Measurements from ENCODE around the gene RIT2. TPM values are rescaled to one million over a fixed set of nuclear protein-coding genes. Genes with fewer than 3 reads are reported as not detected.
A peak's percentile ranks its signal among the peaks of the same experiment; 100 is the strongest.

RIT2 gene
- total RNA-seq, 4 donors from 2014 or later = not detected

GRCh38 chr18:43139288-43139946 lies 23.9 kb upstream of the RIT2 start:
- no peaks in the 10 kb centered on the region for H3K27me3 ChIP-seq
- no peak for ATAC-seq
- no peak overlapping the region for H3K27ac ChIP-seq
- no peaks in the 10 kb centered on the region for H3K9me3 ChIP-seq
- H3K4me3 ChIP-seq = no peak overlapping the region
- 80% methylated on average over 1 of the region's 21 CpGs; no CpG with 5 or more reads in 1 of the 2 donors for WGBS, 2 donors (ENCODE audit: low coverage in 1 of 2)
- H3K36me3 ChIP-seq = no peaks in the 10 kb centered on the region
- no peaks in the 10 kb centered on the region for H3K4me1 ChIP-seq
- TF ChIP-seq EP300 (IDR thresholded peaks at IDR 0.05) = no peak
- no peak for TF ChIP-seq POLR2A (IDR thresholded peaks at IDR 0.05)
- TF ChIP-seq POLR2AphosphoS5 (IDR thresholded peaks at IDR 0.05) = no peak
- TF ChIP-seq, protein P1, sequence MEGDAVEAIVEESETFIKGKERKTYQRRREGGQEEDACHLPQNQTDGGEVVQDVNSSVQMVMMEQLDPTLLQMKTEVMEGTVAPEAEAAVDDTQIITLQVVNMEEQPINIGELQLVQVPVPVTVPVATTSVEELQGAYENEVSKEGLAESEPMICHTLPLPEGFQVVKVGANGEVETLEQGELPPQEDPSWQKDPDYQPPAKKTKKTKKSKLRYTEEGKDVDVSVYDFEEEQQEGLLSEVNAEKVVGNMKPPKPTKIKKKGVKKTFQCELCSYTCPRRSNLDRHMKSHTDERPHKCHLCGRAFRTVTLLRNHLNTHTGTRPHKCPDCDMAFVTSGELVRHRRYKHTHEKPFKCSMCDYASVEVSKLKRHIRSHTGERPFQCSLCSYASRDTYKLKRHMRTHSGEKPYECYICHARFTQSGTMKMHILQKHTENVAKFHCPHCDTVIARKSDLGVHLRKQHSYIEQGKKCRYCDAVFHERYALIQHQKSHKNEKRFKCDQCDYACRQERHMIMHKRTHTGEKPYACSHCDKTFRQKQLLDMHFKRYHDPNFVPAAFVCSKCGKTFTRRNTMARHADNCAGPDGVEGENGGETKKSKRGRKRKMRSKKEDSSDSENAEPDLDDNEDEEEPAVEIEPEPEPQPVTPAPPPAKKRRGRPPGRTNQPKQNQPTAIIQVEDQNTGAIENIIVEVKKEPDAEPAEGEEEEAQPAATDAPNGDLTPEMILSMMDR (IDR thresholded peaks at IDR 0.05) = no peak

DNA sequence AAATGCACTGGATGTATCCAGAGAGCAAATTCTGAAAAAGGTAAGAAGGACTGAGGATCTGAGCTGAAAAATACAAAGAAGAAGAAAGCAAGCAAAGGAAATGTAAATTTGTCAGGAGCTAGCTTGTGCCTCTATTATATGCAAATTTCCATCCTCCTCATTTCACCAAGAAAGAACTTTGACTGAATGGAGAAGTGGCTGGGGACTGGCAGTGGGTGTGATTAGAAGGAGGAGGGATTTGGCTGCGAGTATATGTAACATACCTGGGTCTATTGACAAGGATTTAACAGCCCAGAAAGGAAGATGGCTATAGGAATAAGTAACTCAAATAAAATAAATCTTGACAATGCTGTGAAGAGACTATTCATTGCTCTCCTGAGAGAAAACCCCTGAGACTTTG lies 19.4 kb upstream of the RIT2 start:
- H3K4me3 ChIP-seq = no peak overlapping the region
- TF ChIP-seq, protein P1 (IDR thresholded peaks at IDR 0.05) = no peak
- no peak for TF ChIP-seq POLR2A (IDR thresholded peaks at IDR 0.05)
- TF ChIP-seq EP300 (IDR thresholded peaks at IDR 0.05) = no peak
- TF ChIP-seq POLR2AphosphoS5 (IDR thresholded peaks at IDR 0.05) = no peak
- no peaks in the 10 kb centered on the region for H3K4me1 ChIP-seq
- H3K27me3 ChIP-seq = no peaks in the 10 kb centered on the region
- no peaks in the 10 kb centered on the region for H3K36me3 ChIP-seq
- H3K9me3 ChIP-seq = no peaks in the 10 kb centered on the region
- ATAC-seq = no peak
- WGBS, 2 donors (ENCODE audit: low coverage in 1 of 2) = 63% methylated on average over 1 of the region's 1 CpG
- H3K27ac ChIP-seq = no peak overlapping the region

GRCh38 chr18:43130716-43131260 lies 15.3 kb upstream of the RIT2 start:
- no peak for TF ChIP-seq EP300 (IDR thresholded peaks at IDR 0.05)
- no peak for TF ChIP-seq POLR2A (IDR thresholded peaks at IDR 0.05)
- TF ChIP-seq, protein P1 (IDR thresholded peaks at IDR 0.05) = no peak
- no peak for TF ChIP-seq POLR2AphosphoS5 (IDR thresholded peaks at IDR 0.05)
- Histone ChIP-seq H3K27ac (no peak overlapping the region), H3K4me3 (no peak overlapping the region), H3K9me3 (no peaks in the 10 kb centered on the region), H3K27me3 (no peaks in the 10 kb centered on the region), H3K4me1 (no peaks in the 10 kb centered on the region), H3K36me3 (no peaks in the 10 kb centered on the region)
- WGBS, 2 donors (ENCODE audit: low coverage in 1 of 2) = 26 to 31% methylated on average over 3 to 5 of the region's 5 CpGs
- no peak for ATAC-seq

DNA sequence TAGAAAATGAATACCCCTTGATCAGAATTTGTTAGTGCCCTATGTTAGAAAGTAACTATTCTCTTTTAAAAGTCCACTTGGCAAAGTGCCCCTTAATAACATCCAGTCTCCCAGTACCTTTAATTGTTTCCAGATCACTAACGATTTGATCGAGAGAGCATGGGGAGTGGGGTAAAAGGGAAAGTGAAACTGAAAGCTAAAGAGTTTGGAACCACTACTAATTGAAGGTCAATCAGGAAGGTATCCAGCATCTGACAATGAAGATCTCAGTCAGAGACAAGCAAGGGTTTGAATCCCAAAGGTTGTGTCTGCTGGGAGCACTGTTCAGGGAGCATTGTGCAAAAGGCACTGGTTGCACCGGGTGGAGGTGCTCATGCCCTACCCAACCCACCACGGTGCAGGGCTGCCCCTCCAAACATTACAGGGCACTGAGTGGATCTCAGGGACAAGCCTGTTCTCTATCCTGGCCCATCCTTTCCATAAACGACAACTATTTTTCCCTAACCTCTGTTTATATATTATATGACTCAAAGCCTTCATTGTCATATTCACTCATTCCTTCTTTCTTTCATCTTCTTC lies 14.6 kb upstream of the RIT2 start:
- Histone ChIP-seq H3K36me3 (no peaks in the 10 kb centered on the region), H3K27ac (no peak overlapping the region), H3K4me3 (peak overlapping the region; percentile 11 to 19), H3K9me3 (no peaks in the 10 kb centered on the region), H3K4me1 (no peaks in the 10 kb centered on the region), H3K27me3 (no peaks in the 10 kb centered on the region)
- no peak for ATAC-seq
- TF ChIP-seq EP300 (IDR thresholded peaks at IDR 0.05) (no peak), POLR2A (IDR thresholded peaks at IDR 0.05) (no peak), POLR2AphosphoS5 (IDR thresholded peaks at IDR 0.05) (no peak)
- TF ChIP-seq, protein P1 (IDR thresholded peaks at IDR 0.05) = no peak
- WGBS, 2 donors (ENCODE audit: low coverage in 1 of 2) = 50 to 70% methylated on average over 3 to 5 of the region's 5 CpGs

DNA sequence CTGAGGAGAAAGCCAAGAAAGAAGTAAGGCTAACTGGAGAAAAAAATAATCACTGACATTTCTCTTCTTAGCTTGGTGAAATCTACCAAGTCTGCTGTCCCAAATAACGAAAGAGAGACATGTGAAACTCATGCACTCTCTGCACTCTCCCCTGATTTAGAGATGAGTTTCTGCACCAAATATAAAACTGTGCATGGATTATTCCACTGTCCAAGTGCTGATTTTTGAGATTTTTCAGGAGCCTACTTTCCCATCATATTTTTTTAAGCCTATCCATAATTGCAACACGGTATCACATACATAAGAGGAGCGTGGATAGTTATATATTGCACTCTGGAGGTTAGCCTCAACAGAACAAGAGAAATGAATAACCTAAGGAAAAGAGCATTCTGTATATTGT lies 10.0 kb upstream of the RIT2 start:
- TF ChIP-seq EP300 (IDR thresholded peaks at IDR 0.05) = no peak
- TF ChIP-seq POLR2A (IDR thresholded peaks at IDR 0.05) = no peak
- TF ChIP-seq POLR2AphosphoS5 (IDR thresholded peaks at IDR 0.05) = no peak
- TF ChIP-seq, protein P1 (IDR thresholded peaks at IDR 0.05) = no peak
- 52 to 58% methylated on average over 2 to 3 of the region's 3 CpGs for WGBS, 2 donors (ENCODE audit: low coverage in 1 of 2)
- H3K27ac ChIP-seq = no peak overlapping the region
- no peaks in the 10 kb centered on the region for H3K27me3 ChIP-seq
- H3K9me3 ChIP-seq = no peaks in the 10 kb centered on the region
- H3K4me3 ChIP-seq = no peak overlapping the region
- no peaks in the 10 kb centered on the region for H3K4me1 ChIP-seq
- no peaks in the 10 kb centered on the region for H3K36me3 ChIP-seq
- ATAC-seq = no peak
